B cell (primary cell): ENCODE measurements around the gene CTTNBP2NL.

Source experiments
- CTCF ChIP-seq: fragments of 200-600 bp; IDR thresholded peaks from one replicate; pipeline ENCODE4 v1.8.0; 2022; ENCODE audit warnings: antibody characterized with exemption, mild to moderate bottlenecking
- EZH2 ChIP-seq: IDR thresholded peaks from 2 replicates; pipeline ENCODE4 v1.6.1; 2012; ENCODE audit warnings: borderline replicate concordance, low read depth, mild to moderate bottlenecking, moderate library complexity, low read length; ENCODE audit not compliant: insufficient read depth, poor library complexity, severe bottlenecking

GRCh38 chr1:112406771-112407170 lies 10.8 kb downstream of the CTTNBP2NL start:
- TF ChIP-seq EZH2 (no peak), CTCF (no peak)
